H1 (cell line): ENCODE measurements around the gene SLC32A1. TPM values are rescaled to one million over a fixed set of nuclear protein-coding genes. Genes with fewer than 3 reads are reported as not detected.

Source experiments
- CHD1 ChIP-seq: IDR thresholded peaks from 2 replicates; pipeline ENCODE4 v1.6.1; 2012; ENCODE audit warnings: low read depth, low read length, improper control_type of control experiment
- HDAC2 ChIP-seq, 2 experiments: fragments of 300-600 bp in 1 of 2; sonication (generic) in 1 of 2; IDR thresholded peaks; 2 replicates each; pipeline ENCODE4 v1.6.1; 2011 to 2012; ENCODE audit warnings: low read depth in 2 of 2, low read length in 2 of 2, mild to moderate bottlenecking in 2 of 2, moderate library complexity in 2 of 2, borderline replicate concordance in 1 of 2, inconsistent platforms in 1 of 2
- JUND ChIP-seq: IDR thresholded peaks from 2 replicates; pipeline ENCODE4 v1.6.1; 2011; ENCODE audit warnings: mild to moderate bottlenecking, improper control_type of control experiment, low read length
- KDM1A ChIP-seq: fragments of 200-600, 300-600 bp; sonication (generic); IDR thresholded peaks from 2 replicates; pipeline ENCODE4 v1.7.1; 2016; ENCODE audit warnings: mild to moderate bottlenecking, low read length, borderline replicate concordance
- KDM4A ChIP-seq: IDR thresholded peaks from one replicate; pipeline ENCODE4 v1.7.1; 2012; ENCODE audit warnings: low read depth, mild to moderate bottlenecking, moderate library complexity, low read length, inconsistent platforms; ENCODE audit not compliant: severe bottlenecking
- NANOG ChIP-seq: IDR thresholded peaks from 2 replicates; pipeline ENCODE4 v1.6.1; 2011; ENCODE audit warnings: low read length, low read depth, mild to moderate bottlenecking, inconsistent platforms; ENCODE audit not compliant: insufficient read depth, poor library complexity, severe bottlenecking
- NRF1 ChIP-seq: IDR thresholded peaks from 2 replicates; pipeline ENCODE4 v1.6.1; 2011; ENCODE audit warnings: mild to moderate bottlenecking, low read depth, low read length, improper control_type of control experiment
- POLR2A ChIP-seq, 2 experiments: IDR thresholded peaks; 1 replicate in 1 of 2; 2 replicates in 1 of 2; pipeline ENCODE4 v1.6.1; 2011; ENCODE audit warnings: low read depth in 2 of 2, low read length in 2 of 2, mild to moderate bottlenecking in 2 of 2; ENCODE audit errors: control extremely low read depth in 1 of 2
- SIX5 ChIP-seq: IDR thresholded peaks from 2 replicates; pipeline ENCODE4 v1.6.1; 2011; ENCODE audit warnings: mild to moderate bottlenecking, low read depth, low read length
- SP2 ChIP-seq: IDR thresholded peaks from 2 replicates; pipeline ENCODE4 v1.6.1; 2012; ENCODE audit warnings: mild to moderate bottlenecking, low read length, inconsistent platforms
- SRF ChIP-seq: IDR thresholded peaks from 2 replicates; pipeline ENCODE4 v1.6.1; 2011; ENCODE audit warnings: mild to moderate bottlenecking, low read depth, low read length, moderate library complexity
- polyA plus RNA-seq, 7 experiments: library from polyadenylated mRNA; depleted of rRNA in 3 of 7; stranded (reverse) in 5 of 7; unstranded in 2 of 7; fragments of >200 nt in 5 of 7; fragments of 200-250 nt in 2 of 7; gene quantifications; 1 replicate in 5 of 7; 2 replicates in 1 of 7; 4 replicates in 1 of 7; pipeline versions ENCODE4 v1.2.1 to v1.2.3, GENCODE V29; 2011 to 2013; ENCODE audit warnings: missing spikeins in 2 of 7, mixed read lengths in 2 of 7
- total RNA-seq: library from RNA; stranded (reverse); fragmentation: NEBNext Ultra II Directional; extraction: Animal tissue kit (Norgen Biotek cat#: 25700); gene quantifications from 2 replicates; pipeline ENCODE4 v1.2.1, GENCODE V29; 2021
- TF ChIP-seq, protein P1 (sequence below): IDR thresholded peaks from 2 replicates; pipeline ENCODE4 v1.6.1; 2012; ENCODE audit warnings: inconsistent platforms

The SLC32A1 gene
- total and polyA plus RNA-seq, 2 of the 8 experiments (the other 6 are each of a cell fraction or from before 2014, with no cell fraction given) = 0.09 to 0.15 TPM

DNA sequence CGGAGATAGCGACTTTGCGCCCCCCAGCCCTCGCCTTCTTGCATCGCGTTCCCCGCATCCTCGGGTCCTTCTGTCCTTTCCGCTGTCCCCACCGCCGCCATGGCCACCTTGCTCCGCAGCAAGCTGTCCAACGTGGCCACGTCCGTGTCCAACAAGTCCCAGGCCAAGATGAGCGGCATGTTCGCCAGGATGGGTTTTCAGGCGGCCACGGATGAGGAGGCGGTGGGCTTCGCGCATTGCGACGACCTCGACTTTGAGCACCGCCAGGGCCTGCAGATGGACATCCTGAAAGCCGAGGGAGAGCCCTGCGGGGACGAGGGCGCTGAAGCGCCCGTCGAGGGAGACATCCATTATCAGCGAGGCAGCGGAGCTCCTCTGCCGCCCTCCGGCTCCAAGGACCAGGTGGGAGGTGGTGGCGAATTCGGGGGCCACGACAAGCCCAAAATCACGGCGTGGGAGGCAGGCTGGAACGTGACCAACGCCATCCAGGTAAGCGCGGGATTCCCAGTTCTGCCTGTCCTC, 401 bp downstream of the SLC32A1 start (continued):
- TF ChIP-seq POLR2A (IDR thresholded peaks at IDR 0.05; ENCODE audit: control extremely low read depth in 1 of 2, low read depth in 2 of 2, low read length in 2 of 2) (no peak), KDM1A (no peak), SRF (no peak), CHD1 (no peak), HDAC2 (IDR thresholded peaks at IDR 0.05; ENCODE audit: borderline replicate concordance in 1 of 2, low read depth in 2 of 2, low read length in 2 of 2) (no peak), SP2 (no peak), KDM4A (peak; percentile 75), NANOG (no peak), JUND (no peak), SIX5 (no peak), NRF1 (no peak)
- TF ChIP-seq, protein P1, sequence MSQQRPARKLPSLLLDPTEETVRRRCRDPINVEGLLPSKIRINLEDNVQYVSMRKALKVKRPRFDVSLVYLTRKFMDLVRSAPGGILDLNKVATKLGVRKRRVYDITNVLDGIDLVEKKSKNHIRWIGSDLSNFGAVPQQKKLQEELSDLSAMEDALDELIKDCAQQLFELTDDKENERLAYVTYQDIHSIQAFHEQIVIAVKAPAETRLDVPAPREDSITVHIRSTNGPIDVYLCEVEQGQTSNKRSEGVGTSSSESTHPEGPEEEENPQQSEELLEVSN = 0 out of 2 replicates have a peak, but pooled peaks have one; percentile 57
- TF ChIP-seq, all 59 proteins: peak for 4
